SJSA1 (cell line): ENCODE results near the gene FGR. TPM values are rescaled to one million over a fixed set of nuclear protein-coding genes. Genes with fewer than 3 reads are reported as not detected.

Source experiments
- DNase-seq, 2 experiments: peaks; one replicate each; pipeline ENCODE4 v3.0.0-alpha.2; 2015 to 2020; ENCODE audit warnings: low spot score in 2 of 2, low read depth in 1 of 2
- H3K27ac ChIP-seq: fragments of 250-450 bp; sonication (Bioruptor Pico); 2 replicates; pipeline ENCODE4 v1.5.1; 2020; ENCODE audit warnings: mild to moderate bottlenecking, moderate library complexity
- H3K27me3 ChIP-seq: fragments of 250-450 bp; sonication (Bioruptor Pico); replicated peaks from 2 replicates; pipeline ENCODE4 v1.5.1; 2020; ENCODE audit warnings: mild to moderate bottlenecking, moderate library complexity
- H3K36me3 ChIP-seq: fragments of 250-450 bp; sonication (Bioruptor Pico); 2 replicates; pipeline ENCODE4 v1.5.1; 2020; ENCODE audit warnings: mild to moderate bottlenecking
- H3K4me1 ChIP-seq: fragments of 250-450 bp; sonication (Bioruptor Pico); replicated peaks from 2 replicates; pipeline ENCODE4 v1.6.1; 2021; ENCODE audit warnings: mild to moderate bottlenecking
- H3K4me3 ChIP-seq: fragments of 250-450 bp; sonication (Bioruptor Pico); 2 replicates; pipeline ENCODE4 v1.5.1; 2020; ENCODE audit warnings: mild to moderate bottlenecking
- H3K9me3 ChIP-seq: fragments of 250-450 bp; sonication (Bioruptor Pico); replicated peaks from 2 replicates; pipeline ENCODE4 v1.5.1; 2020; ENCODE audit warnings: mild to moderate bottlenecking
- total RNA-seq: library from RNA; depleted of rRNA; stranded (reverse); fragments of >200 nt; shearing (Covaris generic); gene quantifications from 2 replicates; pipeline ENCODE4 v1.2.3, GENCODE V29; 2014

The FGR gene
- total RNA-seq, 1 experiment from 2014 or later = not detected

DNA sequence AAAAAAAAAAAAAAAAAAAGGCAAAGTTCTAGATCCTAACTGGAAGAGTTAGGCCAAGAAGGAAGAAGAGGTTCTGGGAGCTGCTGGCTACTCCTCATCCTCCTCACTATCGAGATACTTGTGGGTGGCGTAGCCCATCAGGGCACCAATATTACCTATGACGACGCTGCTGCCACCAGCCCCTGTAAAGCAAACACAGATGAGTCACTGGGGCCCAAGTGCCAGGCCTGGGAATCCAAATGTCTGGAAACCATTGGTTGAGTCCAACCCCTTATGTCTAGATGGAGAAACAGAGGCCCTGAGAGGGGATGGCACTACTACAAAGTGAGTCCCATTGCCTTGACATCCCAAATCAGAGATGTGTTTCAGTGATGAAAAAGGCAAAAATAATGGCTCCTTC, 31.3 kb upstream of the FGR start:
- no peak for DNase-seq
- Histone ChIP-seq H3K36me3 (no peaks in the 10 kb centered on the region), H3K4me3 (no peak overlapping the region), H3K27me3 (no peaks in the 10 kb centered on the region), H3K27ac (no peak overlapping the region), H3K9me3 (no peaks in the 10 kb centered on the region), H3K4me1 (peaks cover 10% of the 10 kb centered on the region)

DNA sequence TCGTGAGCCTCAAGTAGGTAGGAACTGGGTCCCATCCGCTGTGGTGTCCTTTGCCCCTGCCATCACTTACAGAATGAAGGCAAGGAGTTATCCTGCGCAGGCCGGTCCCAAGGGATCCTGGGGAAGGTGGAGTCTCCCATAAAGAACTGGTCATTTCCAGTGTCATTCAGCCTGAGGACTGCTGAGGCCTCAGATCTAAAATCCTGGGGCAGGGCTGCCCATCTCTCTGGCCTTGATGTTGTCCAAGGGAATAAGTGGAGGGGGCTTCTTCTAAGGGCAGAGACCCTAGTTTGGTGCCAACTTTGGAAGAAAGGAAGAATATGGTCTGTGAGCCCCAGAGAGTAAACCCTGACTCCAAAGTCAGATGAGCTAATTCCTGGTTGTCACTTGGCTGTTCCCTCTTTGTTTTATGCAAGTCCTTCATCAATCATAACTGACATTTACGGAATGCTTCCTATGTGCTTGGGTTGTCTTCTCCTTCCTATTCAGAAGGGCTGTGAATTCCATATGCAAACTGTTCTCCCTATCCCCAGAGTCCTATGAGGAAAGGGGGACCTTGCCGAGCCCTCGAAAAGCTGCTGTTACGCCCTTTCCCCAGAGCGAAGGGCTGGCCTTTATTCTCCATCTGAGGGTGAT, 30.1 kb upstream of the FGR start:
- Histone ChIP-seq H3K9me3 (no peaks in the 10 kb centered on the region), H3K27ac (no peak overlapping the region), H3K4me1 (peaks cover 13% of the 10 kb centered on the region), H3K27me3 (no peaks in the 10 kb centered on the region), H3K36me3 (no peaks in the 10 kb centered on the region), H3K4me3 (no peak overlapping the region)
- no peak for DNase-seq

DNA sequence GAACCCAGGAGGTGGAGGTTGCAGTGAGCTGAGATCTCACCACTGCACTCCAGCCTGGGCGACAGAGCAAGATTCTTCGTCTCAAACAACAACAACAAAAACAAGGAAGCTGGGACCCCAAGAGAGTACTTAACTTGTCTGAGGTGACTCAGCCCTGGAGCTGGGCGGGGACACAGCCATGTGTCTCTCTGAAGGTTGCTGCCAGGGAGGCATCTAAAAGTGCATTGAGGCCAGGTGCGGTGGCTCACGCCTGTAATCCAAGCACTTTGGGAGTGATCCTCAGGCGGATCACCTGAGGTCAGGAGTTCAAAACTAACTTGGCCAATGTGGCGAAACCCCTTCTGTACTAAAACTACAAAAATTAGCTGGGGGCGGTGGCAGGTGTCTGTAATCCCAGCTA, 29.3 kb upstream of the FGR start:
- no peak for DNase-seq
- H3K27ac ChIP-seq = no peak overlapping the region

DNA sequence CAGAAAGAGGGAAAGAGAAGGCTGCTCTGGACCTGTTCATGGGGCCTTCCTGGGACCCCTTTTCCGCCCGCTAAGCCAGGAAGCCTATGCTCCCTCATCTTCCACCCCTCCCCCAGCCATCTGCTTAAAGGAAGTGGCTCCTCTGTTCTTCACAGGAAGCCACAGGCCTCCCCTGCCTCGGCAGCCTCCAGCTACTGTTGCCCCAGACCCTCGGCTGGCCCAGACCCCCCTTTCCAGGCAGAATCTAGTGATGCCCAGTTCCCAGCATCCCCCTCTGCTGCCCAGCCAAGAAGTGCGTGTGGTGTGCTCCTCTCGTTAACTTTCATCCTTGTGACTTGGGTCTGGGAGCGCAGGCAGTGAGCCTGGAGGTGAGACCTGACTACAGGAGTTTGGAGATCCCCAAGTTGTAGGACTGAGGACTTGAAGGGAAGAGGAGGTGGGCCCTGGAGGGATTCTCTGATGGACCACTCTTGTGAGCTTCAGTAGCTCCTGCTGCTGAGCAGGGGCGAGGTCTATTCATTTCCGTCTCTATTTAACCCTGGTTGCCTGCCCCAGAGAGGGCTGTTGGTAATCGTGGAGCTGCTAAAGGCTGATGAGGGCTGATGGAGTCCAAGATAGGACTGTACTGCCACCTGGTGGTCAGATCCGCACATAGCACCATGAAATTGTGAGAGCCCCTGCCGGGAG, 27.9 kb upstream of the FGR start:
- peaks cover 21% of the 10 kb centered on the region for H3K4me1 ChIP-seq
- no peak overlapping the region for H3K4me3 ChIP-seq
- no peaks in the 10 kb centered on the region for H3K27me3 ChIP-seq
- peak overlapping the region; percentile 16; the same call in 1 of the 2 replicates for H3K27ac ChIP-seq
- H3K9me3 ChIP-seq = no peaks in the 10 kb centered on the region
- DNase-seq = peak; percentile 81 to 83
- no peaks in the 10 kb centered on the region for H3K36me3 ChIP-seq

More for the DNA sequence above, 29.3 kb upstream of the FGR start:
- H3K36me3 ChIP-seq = no peaks in the 10 kb centered on the region
- peaks cover 14% of the 10 kb centered on the region for H3K4me1 ChIP-seq
- H3K27me3 ChIP-seq = no peaks in the 10 kb centered on the region
- H3K9me3 ChIP-seq = no peaks in the 10 kb centered on the region
- no peak overlapping the region for H3K4me3 ChIP-seq

DNA sequence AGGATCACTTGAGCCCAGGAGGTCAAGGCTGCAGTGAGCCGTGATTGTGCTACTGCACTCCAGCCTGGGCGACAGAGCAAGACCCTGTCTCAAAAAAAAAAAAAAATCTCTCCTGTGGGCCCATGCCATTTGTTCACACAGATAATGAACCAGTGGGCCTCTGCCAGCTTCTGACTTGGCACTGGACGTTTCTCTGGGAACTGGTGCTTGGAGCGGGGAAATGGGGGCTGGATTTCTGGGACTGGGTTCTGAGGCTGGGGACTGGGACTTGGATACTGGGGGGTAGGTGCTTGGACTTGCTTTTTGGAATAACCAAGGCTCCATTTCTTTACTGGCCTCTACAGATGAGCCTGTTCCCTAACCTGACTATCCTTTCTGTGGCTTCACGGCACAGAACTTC, 27.3 kb upstream of the FGR start:
- H3K27ac ChIP-seq = no peak overlapping the region
- peaks cover 21% of the 10 kb centered on the region for H3K4me1 ChIP-seq
- H3K4me3 ChIP-seq = no peak overlapping the region
- no peak for DNase-seq
- H3K27me3 ChIP-seq = no peaks in the 10 kb centered on the region
- H3K36me3 ChIP-seq = no peaks in the 10 kb centered on the region
- H3K9me3 ChIP-seq = no peaks in the 10 kb centered on the region

DNA sequence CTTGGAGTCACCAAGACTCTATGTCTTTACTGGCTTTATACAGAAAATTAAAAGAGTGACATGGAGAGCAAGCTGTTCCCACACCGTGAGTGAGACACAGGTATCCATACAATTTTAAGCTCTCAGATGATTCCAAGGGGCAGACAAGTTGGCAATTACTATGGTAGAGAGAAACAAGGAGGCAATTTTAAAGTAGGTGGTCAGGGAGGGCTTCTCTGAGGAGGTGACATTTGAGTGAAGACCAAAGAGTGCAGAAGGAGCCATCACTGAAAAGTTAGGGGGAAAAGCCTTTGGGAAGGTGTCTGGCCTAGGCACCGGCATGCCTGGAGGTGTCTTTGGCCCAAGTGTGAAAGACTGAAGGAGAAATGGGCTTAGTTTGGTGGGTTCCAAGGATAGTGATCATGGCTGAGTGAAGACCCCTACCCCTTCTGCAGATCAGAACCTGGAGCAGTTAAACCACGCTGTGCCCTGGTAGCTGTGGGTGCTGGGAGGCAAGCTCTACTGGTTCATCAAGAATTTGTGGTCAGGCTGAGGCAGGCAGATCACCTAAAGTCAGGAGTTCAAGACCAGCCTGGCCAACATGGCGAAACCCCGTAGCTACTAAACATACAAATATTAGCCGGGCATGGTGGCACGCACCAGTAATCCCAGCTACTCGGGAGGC, 26.6 kb upstream of the FGR start:
- H3K27ac ChIP-seq = no peak overlapping the region
- no peaks in the 10 kb centered on the region for H3K36me3 ChIP-seq
- no peaks in the 10 kb centered on the region for H3K27me3 ChIP-seq
- H3K4me3 ChIP-seq = no peak overlapping the region
- H3K9me3 ChIP-seq = no peaks in the 10 kb centered on the region
- peaks cover 21% of the 10 kb centered on the region for H3K4me1 ChIP-seq
- no peak for DNase-seq

DNA sequence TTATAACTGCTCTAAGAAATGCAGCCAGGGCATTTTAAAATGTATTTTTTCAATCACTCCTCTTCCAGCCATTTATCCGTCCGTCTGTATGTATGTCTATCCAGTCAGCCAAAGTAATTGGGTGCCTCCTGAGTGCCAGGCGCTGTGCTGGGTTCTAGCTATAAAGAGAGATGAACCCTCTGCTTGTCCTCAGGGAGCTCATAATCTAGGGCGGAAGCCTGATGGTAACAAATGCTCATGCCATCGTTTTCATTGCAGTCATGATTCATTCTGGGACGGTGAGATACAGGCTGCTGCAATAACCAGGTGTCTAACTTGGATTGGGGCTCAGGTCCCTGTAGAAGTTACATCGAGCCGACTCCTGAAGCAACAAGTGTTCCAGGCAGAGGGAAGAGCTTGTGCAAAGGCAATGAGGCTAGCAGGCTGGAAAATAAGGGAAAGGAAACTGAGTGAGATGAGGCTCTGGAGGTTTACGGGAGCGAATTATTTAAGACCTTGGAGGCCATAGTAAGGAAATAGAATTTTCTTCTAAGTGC, 25.4 kb upstream of the FGR start:
- peak overlapping the region; percentile 39 for H3K4me3 ChIP-seq
- no peaks in the 10 kb centered on the region for H3K36me3 ChIP-seq
- 0 out of 2 replicates have a peak overlapping the region, but pooled peaks have one; percentile 8 for H3K27ac ChIP-seq

DNA sequence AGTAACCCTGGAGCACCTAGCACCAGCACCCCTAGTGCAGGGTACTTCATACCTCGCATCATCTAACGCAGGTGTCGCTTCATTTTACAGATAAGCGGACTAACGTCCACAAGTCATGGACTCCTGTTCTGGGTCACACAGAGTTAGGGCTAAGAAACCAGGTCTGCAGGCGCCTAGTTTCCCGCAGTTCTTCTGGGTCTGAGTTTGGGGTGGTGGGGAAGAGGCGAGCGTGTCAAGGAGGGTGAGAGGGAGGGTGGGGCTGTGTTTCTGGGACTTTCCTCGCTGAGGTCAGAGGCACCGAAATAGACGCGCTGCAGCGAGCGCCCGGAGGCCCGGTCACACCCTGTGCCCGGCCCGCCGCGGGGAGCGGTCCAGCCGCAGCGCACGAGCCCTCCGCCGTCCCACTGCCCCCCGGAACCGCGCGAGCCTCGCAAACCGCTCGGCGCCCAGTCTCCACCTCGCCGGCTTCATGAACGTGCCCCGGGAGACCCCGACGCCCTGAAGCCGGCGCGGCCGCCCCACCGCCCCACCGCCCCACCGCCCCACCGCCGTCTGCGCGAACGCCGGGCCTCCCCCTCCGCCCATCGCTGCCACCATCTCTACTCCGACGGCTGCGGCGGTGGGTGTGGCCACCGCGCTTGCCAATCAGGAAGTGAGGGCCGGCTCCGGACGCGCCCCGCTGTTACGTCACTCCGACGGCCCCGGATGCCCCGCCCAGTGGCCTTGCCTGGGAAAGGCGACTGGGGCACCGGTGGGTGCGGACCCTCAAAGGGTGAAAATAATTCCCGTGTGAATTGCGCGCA, 24.7 kb upstream of the FGR start:
- H3K27ac ChIP-seq = peak overlapping the region; percentile 38; the same call in 1 of the 2 replicates
- peak; percentile 80 to 91 for DNase-seq
- peak overlapping the region; percentile 39 for H3K4me3 ChIP-seq
- no peaks in the 10 kb centered on the region for H3K9me3 ChIP-seq
- no peaks in the 10 kb centered on the region for H3K36me3 ChIP-seq
- peaks cover 21% of the 10 kb centered on the region for H3K4me1 ChIP-seq
- no peaks in the 10 kb centered on the region for H3K27me3 ChIP-seq

More for the DNA sequence above, 25.4 kb upstream of the FGR start:
- no peak for DNase-seq
- Histone ChIP-seq H3K4me1 (peaks cover 21% of the 10 kb centered on the region), H3K27me3 (no peaks in the 10 kb centered on the region), H3K9me3 (no peaks in the 10 kb centered on the region)

DNA sequence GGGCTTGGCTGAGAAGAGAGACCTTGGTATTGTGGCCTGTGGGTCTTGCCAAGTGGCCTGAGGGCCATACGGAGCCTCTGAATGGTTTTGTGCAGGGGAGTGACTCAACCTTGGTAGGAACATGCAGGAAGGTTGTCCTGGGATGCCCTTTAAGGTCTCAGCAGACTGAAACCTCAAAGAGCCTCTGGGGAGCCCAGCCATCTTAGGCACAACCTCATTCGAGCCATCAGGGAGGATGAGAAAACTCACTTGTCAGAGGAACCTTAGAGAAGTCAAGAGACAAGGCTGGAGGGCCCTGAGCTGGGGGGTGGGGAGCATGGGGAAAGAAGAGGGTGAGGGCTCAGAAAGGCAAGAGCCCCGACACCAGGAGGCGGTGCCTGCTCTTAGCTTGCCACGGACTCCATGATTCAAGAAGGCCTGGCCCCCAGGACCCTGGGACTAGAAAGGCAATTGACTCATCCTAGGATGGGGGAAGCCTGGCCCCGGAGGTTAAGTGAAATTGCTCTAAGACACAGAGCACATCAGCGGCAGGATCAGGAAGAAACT, 24.0 kb upstream of the FGR start:
- Histone ChIP-seq H3K27ac (peak overlapping the region; percentile 38; the same call in 1 of the 2 replicates), H3K4me3 (no peak overlapping the region; the same call in 1 of the 2 replicates), H3K36me3 (no peaks in the 10 kb centered on the region)

DNA sequence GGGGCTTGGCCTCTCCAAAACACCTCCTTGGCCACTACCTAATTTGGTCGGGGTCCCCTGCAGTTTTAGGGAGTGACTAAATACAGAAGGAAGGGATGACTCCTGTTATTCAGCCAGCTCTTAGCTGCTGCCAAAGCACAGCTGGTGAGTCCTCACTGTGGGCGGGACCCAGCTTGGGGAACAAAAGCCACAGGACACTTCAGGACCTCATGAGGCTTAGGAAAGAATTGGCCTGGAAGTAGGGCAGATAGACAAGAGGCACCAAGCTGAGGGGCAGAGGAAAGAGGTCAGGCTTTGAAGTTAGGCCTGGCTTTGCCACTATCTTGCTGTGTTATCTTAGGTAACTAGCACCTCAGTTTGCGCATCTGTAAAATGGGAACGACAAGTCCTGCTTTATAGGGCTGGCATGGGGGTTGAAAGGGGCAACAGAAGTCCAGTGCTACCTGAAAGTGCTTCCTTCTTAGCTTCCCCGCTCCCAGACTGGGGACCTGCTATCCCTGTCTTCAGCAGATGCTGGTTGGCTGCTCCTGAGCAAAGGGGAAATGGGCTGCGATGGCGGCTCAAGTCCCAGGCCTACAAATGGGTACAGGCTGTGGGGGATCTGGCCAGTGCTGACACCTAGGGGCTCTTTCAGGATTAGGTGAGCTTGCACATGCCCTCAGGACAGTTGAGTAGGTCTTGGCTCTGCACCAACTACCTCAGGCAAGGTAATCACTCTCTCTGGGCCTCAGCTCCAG, 21.3 kb upstream of the FGR start:
- Histone ChIP-seq H3K27me3 (no peaks in the 10 kb centered on the region), H3K4me3 (no peak overlapping the region), H3K27ac (no peak overlapping the region), H3K4me1 (peaks cover 14% of the 10 kb centered on the region), H3K9me3 (no peaks in the 10 kb centered on the region), H3K36me3 (no peaks in the 10 kb centered on the region)
- DNase-seq = no peak

More for the DNA sequence above, 24.0 kb upstream of the FGR start:
- DNase-seq = peak in 1 of 2 experiments; percentile 22
- Histone ChIP-seq H3K9me3 (no peaks in the 10 kb centered on the region), H3K4me1 (peaks cover 21% of the 10 kb centered on the region), H3K27me3 (no peaks in the 10 kb centered on the region)

DNA sequence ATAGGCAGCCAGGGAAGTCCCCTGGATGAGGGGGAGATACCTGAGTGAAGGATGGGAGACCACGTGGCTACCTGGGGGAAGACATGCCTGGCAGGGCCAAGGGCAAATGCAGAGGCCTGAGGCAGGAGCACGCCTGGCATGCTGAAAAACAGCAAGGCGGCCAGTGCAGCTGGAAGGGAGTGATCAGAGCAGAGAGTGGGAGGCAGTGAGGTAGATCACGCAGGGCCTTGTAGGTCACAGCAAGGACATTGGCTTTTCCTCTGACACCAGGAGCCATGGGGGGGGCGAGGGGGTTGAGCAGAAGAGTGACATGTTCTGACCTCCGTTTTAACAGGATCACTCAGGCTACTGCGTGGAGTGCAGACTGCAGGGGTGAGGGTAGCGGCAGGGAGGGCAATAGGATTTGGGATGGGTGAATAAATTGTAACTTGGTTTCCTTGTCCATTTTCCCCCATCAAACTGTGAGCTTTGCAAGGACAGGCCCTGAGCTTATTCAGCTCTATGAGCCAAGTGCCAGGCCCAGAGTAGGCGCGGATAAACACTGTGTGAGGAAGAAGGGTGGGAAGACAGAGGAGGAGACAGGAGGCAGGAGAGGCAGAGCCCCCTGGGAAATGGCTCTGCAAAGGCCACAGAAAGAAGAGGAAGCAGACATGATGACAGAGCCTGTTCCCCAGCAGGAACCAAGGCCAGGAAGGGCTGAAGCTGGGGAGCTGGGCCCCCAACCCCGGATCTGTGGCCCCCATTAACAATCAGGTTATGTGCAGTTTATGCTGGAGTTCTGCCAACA, 20.4 kb upstream of the FGR start:
- H3K9me3 ChIP-seq = no peaks in the 10 kb centered on the region
- peaks cover 19% of the 10 kb centered on the region for H3K4me1 ChIP-seq
- no peak for DNase-seq
- H3K4me3 ChIP-seq = no peak overlapping the region
- no peak overlapping the region for H3K27ac ChIP-seq
- no peaks in the 10 kb centered on the region for H3K27me3 ChIP-seq
- H3K36me3 ChIP-seq = no peaks in the 10 kb centered on the region
